GM18498 (cell line): Measurements from ENCODE around the gene ABL1.

Experiments used
- ATAC-seq: cut with Tn5 transposase; IDR thresholded peaks from one replicate; pipeline ENCODE4 v1.9.1; 2021; ENCODE audit warnings: mild to moderate bottlenecking, moderate library complexity; ENCODE audit not compliant: unreplicated experiment

Gene ABL1

DNA sequence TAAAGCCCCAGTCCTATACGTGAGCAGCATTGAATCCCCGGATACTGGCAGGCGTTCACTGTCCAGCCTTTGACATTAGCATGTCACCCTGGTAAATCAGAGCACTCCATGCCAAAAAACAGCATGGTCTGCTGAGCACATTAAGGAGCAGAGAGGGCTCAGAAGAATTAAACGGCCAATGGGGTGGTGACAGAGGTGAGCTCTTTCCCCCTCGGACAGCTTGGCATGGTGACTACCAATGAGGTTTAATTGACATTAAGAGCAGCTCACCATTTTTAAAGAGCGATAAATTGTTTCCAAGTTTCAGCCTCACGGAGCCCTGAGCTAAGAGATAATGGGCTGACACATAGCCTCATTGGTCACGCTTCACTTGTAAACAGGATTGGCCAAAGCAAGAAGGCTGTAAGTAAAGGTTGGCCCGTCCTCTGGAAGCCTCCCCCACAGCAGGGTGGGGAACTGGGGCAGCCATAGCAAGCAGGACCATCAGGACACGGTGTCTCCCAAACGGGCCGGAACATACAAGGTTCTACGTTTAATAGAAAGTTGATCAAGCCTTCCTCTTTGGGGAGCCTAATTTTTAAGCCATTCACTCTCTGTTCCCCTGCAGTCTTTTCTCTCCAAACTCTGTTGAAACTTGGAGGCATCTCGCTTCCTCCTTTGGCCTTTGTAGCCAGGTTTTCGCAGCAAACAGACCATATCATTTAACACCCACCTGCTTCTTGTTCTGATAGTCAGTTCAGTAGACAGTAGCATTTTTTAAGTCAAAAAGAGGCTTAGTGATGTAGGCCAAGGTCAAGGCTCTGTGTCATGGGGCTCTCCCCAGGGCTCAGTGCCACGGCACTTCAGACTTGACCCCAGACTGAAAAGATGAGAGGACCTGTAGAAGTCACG lies 35.7 kb downstream of the ABL1 start:
- ATAC-seq, result no peak

DNA sequence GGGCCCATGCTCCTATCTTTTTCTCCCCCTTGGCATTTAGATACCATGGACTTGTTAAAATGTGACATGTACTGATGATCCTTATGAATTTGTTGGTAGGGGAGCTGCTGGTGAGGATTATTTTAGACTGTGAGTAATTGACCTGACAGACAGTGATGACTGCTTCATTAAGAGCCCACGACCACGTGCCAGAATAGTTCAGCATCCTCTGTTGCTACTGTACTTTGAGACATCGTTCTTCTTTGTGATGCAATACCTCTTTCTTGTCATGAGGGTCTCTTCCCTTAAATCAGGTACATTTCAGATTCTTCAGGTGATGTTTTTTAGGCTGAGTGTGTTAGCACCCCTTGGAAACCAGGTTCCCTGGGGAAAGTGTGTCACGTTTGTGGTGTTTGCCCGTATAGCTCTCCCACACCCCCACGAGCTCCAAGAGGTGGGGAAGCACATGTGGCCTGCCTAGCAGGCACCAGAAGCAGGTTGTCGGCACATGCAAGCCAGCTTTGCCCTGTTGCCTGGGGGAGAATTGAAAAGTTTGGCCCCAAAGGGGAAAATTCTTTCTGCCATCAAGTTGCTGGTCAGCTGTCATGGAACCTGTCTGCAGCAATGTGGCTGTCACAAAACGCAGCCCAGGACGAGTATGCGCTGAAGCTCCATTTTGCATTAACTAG lies 36.5 kb downstream of the ABL1 start:
- ATAC-seq, result no peak

- no peak for ATAC-seq
These were observed 37.0 kb downstream of the ABL1 start for GRCh38 chr9:130872093-130872492.

GRCh38 chr9:130872508-130872907 lies 37.5 kb downstream of the ABL1 start:
- ATAC-seq, result no peak

GRCh38 chr9:130872912-130873503 lies 38.0 kb downstream of the ABL1 start:
- ATAC-seq, result no peak

DNA sequence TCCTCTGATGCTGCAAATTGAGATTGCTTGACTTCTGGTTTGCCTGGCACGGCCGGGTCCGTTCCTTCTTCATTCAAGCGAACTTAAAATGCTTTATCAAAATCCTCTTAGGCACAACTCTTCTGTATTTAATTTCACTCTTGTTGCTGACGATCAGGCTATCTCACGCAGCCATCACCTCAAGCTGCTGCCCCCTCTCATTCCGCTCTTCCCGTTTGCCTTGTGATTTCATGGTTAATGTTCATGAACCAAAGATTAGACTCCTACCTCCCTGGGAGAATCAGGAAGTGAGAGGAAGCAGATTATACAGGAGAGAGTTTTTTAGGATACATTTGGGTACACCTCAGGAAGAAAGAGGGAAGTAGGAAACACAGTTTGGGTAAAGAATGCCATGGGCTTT lies 38.9 kb downstream of the ABL1 start:
- ATAC-seq, result no peak

DNA sequence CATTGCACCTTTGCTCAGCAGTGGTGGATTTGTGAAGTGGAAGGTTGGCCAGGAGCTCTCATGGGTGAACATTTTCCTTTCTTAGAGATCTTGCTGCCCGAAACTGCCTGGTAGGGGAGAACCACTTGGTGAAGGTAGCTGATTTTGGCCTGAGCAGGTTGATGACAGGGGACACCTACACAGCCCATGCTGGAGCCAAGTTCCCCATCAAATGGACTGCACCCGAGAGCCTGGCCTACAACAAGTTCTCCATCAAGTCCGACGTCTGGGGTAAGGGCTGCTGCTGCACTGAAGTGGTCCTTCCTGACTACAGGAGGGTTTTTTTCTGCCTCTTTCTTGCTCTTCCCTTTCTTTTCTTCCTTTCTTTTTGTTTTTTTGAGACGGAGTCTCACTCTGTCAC lies 39.7 kb downstream of the ABL1 start:
- ATAC-seq, result no peak

DNA sequence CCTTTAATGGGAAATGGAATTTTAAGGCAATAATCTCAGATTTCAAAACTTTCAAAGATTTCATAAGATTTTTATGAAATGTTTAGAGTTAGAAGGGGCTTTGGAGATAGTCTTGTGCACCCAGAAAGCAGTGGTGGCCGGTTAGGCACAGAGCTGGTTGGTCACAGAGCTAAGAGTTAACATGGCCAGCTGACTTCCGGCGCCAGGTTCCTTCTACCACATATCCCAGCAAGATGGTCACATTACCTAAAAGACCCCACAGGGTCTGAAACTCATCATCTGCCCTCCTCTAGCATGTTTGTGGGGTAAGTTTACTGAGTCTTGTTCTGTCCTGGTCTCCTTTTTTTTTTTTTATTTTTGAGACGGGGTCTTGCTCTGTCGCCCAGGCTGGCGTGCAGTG lies 42.2 kb downstream of the ABL1 start:
- no peak for ATAC-seq

GRCh38 chr9:130878295-130878694 lies 43.2 kb downstream of the ABL1 start:
- ATAC-seq, result no peak

- ATAC-seq, result no peak
These were observed 44.9 kb downstream of the ABL1 start for GRCh38 chr9:130879863-130880411.

- no peak for ATAC-seq
These were observed 45.7 kb downstream of the ABL1 start for GRCh38 chr9:130880599-130881220.

GRCh38 chr9:130881516-130881915 lies 46.5 kb downstream of the ABL1 start:
- no peak for ATAC-seq

DNA sequence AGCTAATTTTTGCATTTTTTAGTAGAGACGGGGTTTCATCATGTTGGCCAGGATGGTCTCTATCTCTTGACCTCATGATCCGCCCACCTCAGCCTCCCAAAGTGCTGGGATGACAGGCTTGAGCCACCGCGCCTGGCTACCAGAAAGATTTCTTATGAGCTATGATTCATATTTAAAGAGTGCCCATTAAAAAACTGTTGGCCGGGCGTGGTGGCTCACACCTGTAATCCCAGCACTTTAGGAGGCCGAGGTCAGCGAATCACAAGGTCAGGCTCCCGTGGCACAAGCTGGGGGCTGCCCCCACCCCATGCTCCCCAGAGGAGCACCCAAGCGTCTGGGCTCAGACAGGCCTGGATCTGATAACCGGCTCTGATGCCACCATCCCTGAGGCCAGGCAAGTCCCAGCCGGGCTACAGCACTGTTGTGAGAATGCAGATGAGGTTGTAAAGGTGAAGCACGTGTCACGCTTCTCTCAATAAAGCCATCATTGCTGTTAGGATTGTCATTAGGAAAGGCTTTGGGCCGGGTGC lies 47.7 kb downstream of the ABL1 start:
- no peak for ATAC-seq

DNA sequence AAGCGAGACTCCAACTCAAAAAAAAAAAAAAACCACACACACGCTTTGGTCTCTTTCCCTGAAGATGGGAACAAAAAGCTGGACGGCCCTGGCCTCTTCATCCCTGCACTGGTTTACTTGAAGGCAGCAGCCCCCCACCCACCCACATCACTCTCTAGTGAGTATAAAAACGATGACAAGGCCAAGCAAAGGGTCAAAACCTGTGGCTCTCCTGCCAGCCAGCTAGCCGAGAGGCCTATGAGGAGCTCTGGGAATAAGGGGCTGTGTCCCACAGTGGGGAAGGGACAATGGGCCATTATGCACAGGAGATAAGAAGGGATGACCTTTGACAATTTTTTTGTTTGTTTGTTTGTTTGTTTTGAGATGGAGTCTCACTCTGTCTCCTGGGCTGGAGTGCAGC lies 48.4 kb downstream of the ABL1 start:
- no peak for ATAC-seq

DNA sequence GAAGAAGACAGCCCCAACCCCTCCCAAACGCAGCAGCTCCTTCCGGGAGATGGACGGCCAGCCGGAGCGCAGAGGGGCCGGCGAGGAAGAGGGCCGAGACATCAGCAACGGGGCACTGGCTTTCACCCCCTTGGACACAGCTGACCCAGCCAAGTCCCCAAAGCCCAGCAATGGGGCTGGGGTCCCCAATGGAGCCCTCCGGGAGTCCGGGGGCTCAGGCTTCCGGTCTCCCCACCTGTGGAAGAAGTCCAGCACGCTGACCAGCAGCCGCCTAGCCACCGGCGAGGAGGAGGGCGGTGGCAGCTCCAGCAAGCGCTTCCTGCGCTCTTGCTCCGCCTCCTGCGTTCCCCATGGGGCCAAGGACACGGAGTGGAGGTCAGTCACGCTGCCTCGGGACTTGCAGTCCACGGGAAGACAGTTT lies 49.1 kb downstream of the ABL1 start:
- no peak for ATAC-seq

GRCh38 chr9:130884542-130885483 lies 49.8 kb downstream of the ABL1 start:
- no peak for ATAC-seq

- ATAC-seq, result no peak
These were observed 50.7 kb downstream of the ABL1 start for GRCh38 chr9:130885484-130886375.

- ATAC-seq, result no peak
These were observed 51.9 kb downstream of the ABL1 start for GRCh38 chr9:130886981-130887380.
